Neuron (in vitro differentiated cells): ENCODE results near the gene PRSS16.
"Not testable (repeated sequence)": the region's sequence is repeated elsewhere in the genome, so short reads cannot be mapped to it uniquely, and the experiment has no call there.

Experiments used
- H2AFZ ChIP-seq: one replicate; pipeline ENCODE4 v1.6.1; 2013; ENCODE audit warnings: low read depth, mild to moderate bottlenecking, inconsistent platforms, low read length, moderate library complexity
- H3K27me3 ChIP-seq: one replicate; pipeline ENCODE4 v1.6.1; 2013; ENCODE audit warnings: low read length; ENCODE audit not compliant: insufficient read depth
- H3K36me3 ChIP-seq: one replicate; pipeline ENCODE4 v1.6.1; 2013; ENCODE audit warnings: low read length; ENCODE audit not compliant: insufficient read depth
- H3K4me1 ChIP-seq: one replicate; pipeline ENCODE4 v1.6.1; 2013; ENCODE audit warnings: low read length; ENCODE audit not compliant: insufficient read depth
- H3K4me3 ChIP-seq: 2 replicates; pipeline ENCODE4 v1.5.1; 2013; ENCODE audit warnings: mild to moderate bottlenecking, low read length, moderate library complexity
- H3K9me3 ChIP-seq: one replicate; pipeline ENCODE4 v1.6.1; 2013; ENCODE audit warnings: low read length

Gene PRSS16

GRCh38 chr6:27247133-27247836 lies at the start of gene PRSS16:
TSS of gene PRSS16 (plus strand) at chr6:27247701. CDS start at chr6:27247738, 37 bp downstream.
- H3K27me3 ChIP-seq, result peaks cover 48% of the 10 kb centered on the region

GRCh38 chr6:27205375-27206278 lies 41.9 kb upstream of the PRSS16 start:
- H3K36me3 ChIP-seq, result no peaks in the 10 kb centered on the region
- H2AFZ ChIP-seq, result no peak overlapping the region
- no peaks in the 10 kb centered on the region for H3K9me3 ChIP-seq
- no peak overlapping the region for H3K4me3 ChIP-seq
- H3K4me1 ChIP-seq, result no peaks in the 10 kb centered on the region
- peaks cover 11% of the 10 kb centered on the region for H3K27me3 ChIP-seq

More at GRCh38 chr6:27247133-27247836, at the start of gene PRSS16:
- Histone ChIP-seq H3K4me3 (no peak within 1 kb of the TSS), H3K9me3 (no peaks in the 10 kb centered on the region), H3K36me3 (no peaks in the 10 kb centered on the region), H3K4me1 (peaks cover 7% of the 10 kb centered on the region), H2AFZ (no peak within 1 kb of the TSS)

- Histone ChIP-seq H3K4me3 (no peak overlapping the region), H2AFZ (no peak overlapping the region), H3K27me3 (peaks cover 11% of the 10 kb centered on the region), H3K4me1 (no peaks in the 10 kb centered on the region), H3K36me3 (no peaks in the 10 kb centered on the region), H3K9me3 (no peaks in the 10 kb centered on the region)
These were observed 40.7 kb upstream of the PRSS16 start for GRCh38 chr6:27206806-27207205.

GRCh38 chr6:27208042-27208441 lies 39.5 kb upstream of the PRSS16 start:
- Histone ChIP-seq H3K27me3 (peaks cover 11% of the 10 kb centered on the region), H3K4me3 (no peak overlapping the region), H3K9me3 (no peaks in the 10 kb centered on the region), H3K4me1 (no peaks in the 10 kb centered on the region), H3K36me3 (no peaks in the 10 kb centered on the region), H2AFZ (no peak overlapping the region)

- Histone ChIP-seq H3K9me3 (no peaks in the 10 kb centered on the region), H2AFZ (no peak overlapping the region), H3K36me3 (no peaks in the 10 kb centered on the region), H3K4me1 (no peaks in the 10 kb centered on the region), H3K4me3 (no peak overlapping the region), H3K27me3 (peaks cover 7% of the 10 kb centered on the region)
These were observed 38.3 kb upstream of the PRSS16 start for GRCh38 chr6:27209196-27209595.

- Histone ChIP-seq H2AFZ (no peak overlapping the region), H3K9me3 (no peaks in the 10 kb centered on the region), H3K36me3 (no peaks in the 10 kb centered on the region), H3K4me3 (no peak overlapping the region), H3K27me3 (peaks cover 7% of the 10 kb centered on the region), H3K4me1 (no peaks in the 10 kb centered on the region)
These were observed 37.7 kb upstream of the PRSS16 start for GRCh38 chr6:27209659-27210269.

GRCh38 chr6:27213091-27213517 lies 34.4 kb upstream of the PRSS16 start:
- not testable (repeated sequence) for H3K4me3 ChIP-seq, H3K4me1 ChIP-seq, H2AFZ ChIP-seq, H3K9me3 ChIP-seq, H3K36me3 ChIP-seq, H3K27me3 ChIP-seq

GRCh38 chr6:27213544-27214125 lies 33.9 kb upstream of the PRSS16 start:
- H3K9me3 ChIP-seq, result no peaks in the 10 kb centered on the region
- no peak overlapping the region for H3K4me3 ChIP-seq
- no peak overlapping the region for H2AFZ ChIP-seq
- H3K27me3 ChIP-seq, result no peaks in the 10 kb centered on the region
- no peaks in the 10 kb centered on the region for H3K4me1 ChIP-seq
- no peaks in the 10 kb centered on the region for H3K36me3 ChIP-seq

GRCh38 chr6:27214126-27214601 lies 33.3 kb upstream of the PRSS16 start:
- Histone ChIP-seq H2AFZ (no peak overlapping the region), H3K27me3 (no peaks in the 10 kb centered on the region), H3K4me3 (peak overlapping the region; percentile 41), H3K9me3 (no peaks in the 10 kb centered on the region), H3K4me1 (no peaks in the 10 kb centered on the region), H3K36me3 (no peaks in the 10 kb centered on the region)

GRCh38 chr6:27216874-27217273 lies 30.6 kb upstream of the PRSS16 start:
- Histone ChIP-seq H3K9me3 (no peaks in the 10 kb centered on the region), H3K4me1 (no peaks in the 10 kb centered on the region), H3K27me3 (no peaks in the 10 kb centered on the region), H3K36me3 (no peaks in the 10 kb centered on the region), H3K4me3 (no peak overlapping the region), H2AFZ (no peak overlapping the region)

- not testable (repeated sequence) for H2AFZ ChIP-seq, H3K36me3 ChIP-seq, H3K4me3 ChIP-seq, H3K4me1 ChIP-seq, H3K9me3 ChIP-seq, H3K27me3 ChIP-seq
These were observed 24.5 kb upstream of the PRSS16 start for GRCh38 chr6:27222971-27223370.

GRCh38 chr6:27224729-27225128 lies 22.8 kb upstream of the PRSS16 start:
- Histone ChIP-seq H3K9me3 (no peaks in the 10 kb centered on the region), H3K4me1 (no peaks in the 10 kb centered on the region), H3K27me3 (no peaks in the 10 kb centered on the region), H3K4me3 (no peak overlapping the region), H2AFZ (no peak overlapping the region), H3K36me3 (no peaks in the 10 kb centered on the region)
